Panc1 (cell line): ENCODE results near the gene ELMOD3. TPM values are rescaled to one million over a fixed set of nuclear protein-coding genes. Genes with fewer than 3 reads are reported as not detected.

Source experiments
- ATAC-seq: fragments of 200-7000 bp; cut with Tn5 transposase; 2 replicates; pipeline ENCODE4 v1.9.1; 2020; ENCODE audit warnings: mild to moderate bottlenecking, moderate library complexity
- BruUV-seq: library from RNA; stranded (reverse); fragments of 400-500 nt; replicated peaks from 2 replicates; lab custom pipeline; 2021; lab: Mats Ljungman, UMichigan
- CTCF ChIA-PET: fragments of 300-600 bp; sonication (Branson Sonifier 250); formaldehyde crosslinking; loops from one replicate; lab custom pipeline; 2022; ENCODE audit warnings: antibody characterized with exemption; lab: Charles Lee
- POLR2A ChIA-PET: fragments of 300-600 bp; sonication (Branson Sonifier 250); formaldehyde crosslinking; loops from one replicate; lab custom pipeline; 2022; ENCODE audit warnings: antibody characterized with exemption; lab: Charles Lee
- DNase-seq: peaks from one replicate; pipeline ENCODE4 v3.0.0-alpha.2; 2010; ENCODE audit warnings: low read depth, low spot score
- H3K27ac ChIP-seq: 2 replicates; pipeline ENCODE4 v1.5.1; 2011; ENCODE audit warnings: mild to moderate bottlenecking, low read length, inconsistent platforms
- H3K27me3 ChIP-seq: fragments of 200-500 bp; sonication (Bioruptor generic); 2 replicates; pipeline ENCODE4 v1.6.0; 2014; ENCODE audit warnings: low read length, inconsistent platforms; ENCODE audit not compliant: control insufficient read depth, insufficient read depth
- H3K36me3 ChIP-seq: fragments of 200-500 bp; sonication (Bioruptor generic); 2 replicates; pipeline ENCODE4 v1.5.1; 2014; ENCODE audit warnings: inconsistent platforms, mild to moderate bottlenecking, low read length, moderate library complexity; ENCODE audit not compliant: control insufficient read depth, insufficient read depth
- H3K4me1 ChIP-seq: 2 replicates; pipeline ENCODE4 v1.5.1; 2011; ENCODE audit warnings: inconsistent platforms, mild to moderate bottlenecking, low read length, moderate library complexity; ENCODE audit not compliant: control insufficient read depth, insufficient read depth
- H3K4me3 ChIP-seq, 2 experiments: 2 replicates each; pipeline ENCODE4 v1.5.1; 2011 to 2012; ENCODE audit warnings: low read depth in 2 of 2, low read length in 2 of 2, mild to moderate bottlenecking in 2 of 2, inconsistent platforms in 1 of 2, moderate library complexity in 1 of 2
- H3K9me3 ChIP-seq: fragments of 200-500 bp; sonication (Bioruptor generic); 2 replicates; pipeline ENCODE4 v1.5.1; 2014; ENCODE audit warnings: low read depth, mild to moderate bottlenecking, inconsistent platforms, low read length, moderate library complexity; ENCODE audit not compliant: control insufficient read depth, insufficient read depth
- CTCF ChIP-seq: fragments of 450-650 bp; IDR thresholded peaks from 2 replicates; pipeline ENCODE4 v1.5.1; 2017; ENCODE audit warnings: mild to moderate bottlenecking
- POLR2AphosphoS5 ChIP-seq: IDR thresholded peaks from 2 replicates; pipeline ENCODE4 v1.6.1; 2012; ENCODE audit warnings: mild to moderate bottlenecking, low read depth, low read length, moderate library complexity
- REST ChIP-seq, 2 experiments: IDR thresholded peaks; 2 replicates each; pipeline ENCODE4 v1.6.1; 2011 to 2012; ENCODE audit warnings: low read depth in 2 of 2, control low read depth in 1 of 2, low read length in 1 of 2, mild to moderate bottlenecking in 1 of 2, moderate library complexity in 1 of 2; ENCODE audit not compliant: insufficient read depth in 1 of 2
- SIN3A ChIP-seq: IDR thresholded peaks from 2 replicates; pipeline ENCODE4 v1.6.1; 2012; ENCODE audit warnings: low read depth, mild to moderate bottlenecking, low read length, moderate library complexity, borderline replicate concordance; ENCODE audit not compliant: insufficient read depth
- TCF7L2 ChIP-seq: IDR thresholded peaks from 2 replicates; pipeline ENCODE4 v1.6.1; 2011; ENCODE audit warnings: mild to moderate bottlenecking, low read depth, low read length, inconsistent platforms
- in situ Hi-C: cut with HindIII; loops from 2 replicates; pipeline ENCODE4 v1.10.0; 2016; ENCODE audit warnings: low sequenced_read_pairs, low pct_unique_long_range_greater_than_20kb
- intact Hi-C: fragments of 100-400 bp; cut with micrococcal nuclease; formaldehyde crosslinking; loops from one replicate; pipeline ENCODE4 v1.10.0; 2022; ENCODE audit not compliant: unreplicated experiment
- total RNA-seq: library from RNA; stranded (reverse); gene quantifications from one replicate; pipeline ENCODE4 v1.2.1, GENCODE V29; 2021; ENCODE audit not compliant: unreplicated experiment

Gene ELMOD3
- total RNA-seq, 1 experiment from 2014 or later = 14.8 TPM

GRCh38 chr2:85434696-85435095 is 80.1 kb downstream of the ELMOD3 start:
- intact Hi-C loops (no loop called here), in situ Hi-C loops (no loop called here)
- Histone ChIP-seq H3K4me3 (no peak overlapping the region), H3K27me3 (no peaks in the 10 kb centered on the region), H3K36me3 (no peaks in the 10 kb centered on the region), H3K9me3 (no peaks in the 10 kb centered on the region), H3K27ac (peak overlapping the region; percentile 89), H3K4me1 (peaks cover 81% of the 10 kb centered on the region)
- ATAC-seq = no peak
- TF ChIP-seq REST (IDR thresholded peaks at IDR 0.05; ENCODE audit: insufficient read depth in 1 of 2, low read depth in 2 of 2, low read length in 1 of 2) (no peak), POLR2AphosphoS5 (no peak), TCF7L2 (no peak), CTCF (no peak), SIN3A (no peak)
- CTCF ChIA-PET = interaction anchor here (0.7 kb wide), 1 partner anchor 44 kb away, joined by 5 read pairs; no protein-coding TSS in a partner anchor
- DNase-seq = no peak
- POLR2A ChIA-PET = no interaction called here
- no TSS peak for BruUV-seq

- Histone ChIP-seq H3K9me3 (no peaks in the 10 kb centered on the region), H3K4me3 (no peak overlapping the region), H3K27me3 (no peaks in the 10 kb centered on the region), H3K27ac (peak overlapping the region; percentile 91), H3K36me3 (no peaks in the 10 kb centered on the region), H3K4me1 (peaks cover 75% of the 10 kb centered on the region)
- ChIA-PET POLR2A (no interaction called here), CTCF (interaction anchor here (0.7 kb wide), 1 partner anchor 44 kb away, joined by 5 read pairs; no protein-coding TSS in a partner anchor)
- DNase-seq (no peak), ATAC-seq (no peak)
- no TSS peak for BruUV-seq
- intact Hi-C loops = no loop called here
- in situ Hi-C loops = no loop called here
- no peak for TF ChIP-seq CTCF
- no peak for TF ChIP-seq TCF7L2
Observed at GRCh38 chr2:85435220-85435958, 80.8 kb downstream of the ELMOD3 start.
